GM18858 (cell line): Measurements from ENCODE around the gene SEMA7A.

ENCODE experiments used
- ATAC-seq: cut with Tn5 transposase; IDR thresholded peaks from one replicate; pipeline ENCODE4 v1.9.1; 2021; ENCODE audit not compliant: unreplicated experiment

Gene SEMA7A

GRCh38 chr15:74389241-74390048 is 44.3 kb downstream of the SEMA7A start:
- no peak for ATAC-seq

GRCh38 chr15:74388363-74388951 is 45.3 kb downstream of the SEMA7A start:
- ATAC-seq: no peak

GRCh38 chr15:74387621-74388362 is 46.0 kb downstream of the SEMA7A start:
- ATAC-seq: no peak

GRCh38 chr15:74387141-74387541 is 46.6 kb downstream of the SEMA7A start:
- no peak for ATAC-seq

GRCh38 chr15:74386496-74387140 is 47.1 kb downstream of the SEMA7A start:
- ATAC-seq: no peak

GRCh38 chr15:74385733-74386132 is 48.0 kb downstream of the SEMA7A start:
- no peak for ATAC-seq

- peak; percentile 43 for ATAC-seq
Observed at GRCh38 chr15:74384881-74385643, 48.7 kb downstream of the SEMA7A start.

- ATAC-seq: no peak
Observed at GRCh38 chr15:74384566-74384880, 49.2 kb downstream of the SEMA7A start.

- ATAC-seq: peak; percentile 48
Observed at GRCh38 chr15:74383695-74384565, 49.8 kb downstream of the SEMA7A start.

GRCh38 chr15:74383286-74383685 is 50.5 kb downstream of the SEMA7A start:
- ATAC-seq: no peak

GRCh38 chr15:74382004-74382816 is 51.5 kb downstream of the SEMA7A start:
- ATAC-seq: no peak

- ATAC-seq: no peak
Observed at GRCh38 chr15:74381481-74381880, 52.3 kb downstream of the SEMA7A start.

GRCh38 chr15:74381190-74381453 is 52.6 kb downstream of the SEMA7A start:
- ATAC-seq: no peak

- ATAC-seq: no peak
Observed at GRCh38 chr15:74380361-74381189, 53.2 kb downstream of the SEMA7A start.

GRCh38 chr15:74378848-74379247 is 54.9 kb downstream of the SEMA7A start:
- no peak for ATAC-seq

- ATAC-seq: no peak
Observed at GRCh38 chr15:74377831-74378766, 55.7 kb downstream of the SEMA7A start.

GRCh38 chr15:74376825-74377581 is 56.8 kb downstream of the SEMA7A start:
- no peak for ATAC-seq
